ENCODE measurements around the gene GSX1.

GRCh38 chr13:27793507-27794367 is 1.5 kb downstream of the GSX1 start:
- TF ChIP-seq, protein P1, sequence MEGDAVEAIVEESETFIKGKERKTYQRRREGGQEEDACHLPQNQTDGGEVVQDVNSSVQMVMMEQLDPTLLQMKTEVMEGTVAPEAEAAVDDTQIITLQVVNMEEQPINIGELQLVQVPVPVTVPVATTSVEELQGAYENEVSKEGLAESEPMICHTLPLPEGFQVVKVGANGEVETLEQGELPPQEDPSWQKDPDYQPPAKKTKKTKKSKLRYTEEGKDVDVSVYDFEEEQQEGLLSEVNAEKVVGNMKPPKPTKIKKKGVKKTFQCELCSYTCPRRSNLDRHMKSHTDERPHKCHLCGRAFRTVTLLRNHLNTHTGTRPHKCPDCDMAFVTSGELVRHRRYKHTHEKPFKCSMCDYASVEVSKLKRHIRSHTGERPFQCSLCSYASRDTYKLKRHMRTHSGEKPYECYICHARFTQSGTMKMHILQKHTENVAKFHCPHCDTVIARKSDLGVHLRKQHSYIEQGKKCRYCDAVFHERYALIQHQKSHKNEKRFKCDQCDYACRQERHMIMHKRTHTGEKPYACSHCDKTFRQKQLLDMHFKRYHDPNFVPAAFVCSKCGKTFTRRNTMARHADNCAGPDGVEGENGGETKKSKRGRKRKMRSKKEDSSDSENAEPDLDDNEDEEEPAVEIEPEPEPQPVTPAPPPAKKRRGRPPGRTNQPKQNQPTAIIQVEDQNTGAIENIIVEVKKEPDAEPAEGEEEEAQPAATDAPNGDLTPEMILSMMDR (conservative IDR thresholded peaks at IDR 0.05 in 1 of 2, IDR thresholded peaks at IDR 0.05 in 1 of 2; ENCODE audit: low read depth in 1 of 2, low read length in 2 of 2), result no peak
- peak; percentile 60 for TF ChIP-seq EZH2 (IDR thresholded peaks at IDR 0.05; ENCODE audit: low read length, missing control alignments)
